ENCODE results near the gene NFKBIE.

NFKBIE gene

DNA sequence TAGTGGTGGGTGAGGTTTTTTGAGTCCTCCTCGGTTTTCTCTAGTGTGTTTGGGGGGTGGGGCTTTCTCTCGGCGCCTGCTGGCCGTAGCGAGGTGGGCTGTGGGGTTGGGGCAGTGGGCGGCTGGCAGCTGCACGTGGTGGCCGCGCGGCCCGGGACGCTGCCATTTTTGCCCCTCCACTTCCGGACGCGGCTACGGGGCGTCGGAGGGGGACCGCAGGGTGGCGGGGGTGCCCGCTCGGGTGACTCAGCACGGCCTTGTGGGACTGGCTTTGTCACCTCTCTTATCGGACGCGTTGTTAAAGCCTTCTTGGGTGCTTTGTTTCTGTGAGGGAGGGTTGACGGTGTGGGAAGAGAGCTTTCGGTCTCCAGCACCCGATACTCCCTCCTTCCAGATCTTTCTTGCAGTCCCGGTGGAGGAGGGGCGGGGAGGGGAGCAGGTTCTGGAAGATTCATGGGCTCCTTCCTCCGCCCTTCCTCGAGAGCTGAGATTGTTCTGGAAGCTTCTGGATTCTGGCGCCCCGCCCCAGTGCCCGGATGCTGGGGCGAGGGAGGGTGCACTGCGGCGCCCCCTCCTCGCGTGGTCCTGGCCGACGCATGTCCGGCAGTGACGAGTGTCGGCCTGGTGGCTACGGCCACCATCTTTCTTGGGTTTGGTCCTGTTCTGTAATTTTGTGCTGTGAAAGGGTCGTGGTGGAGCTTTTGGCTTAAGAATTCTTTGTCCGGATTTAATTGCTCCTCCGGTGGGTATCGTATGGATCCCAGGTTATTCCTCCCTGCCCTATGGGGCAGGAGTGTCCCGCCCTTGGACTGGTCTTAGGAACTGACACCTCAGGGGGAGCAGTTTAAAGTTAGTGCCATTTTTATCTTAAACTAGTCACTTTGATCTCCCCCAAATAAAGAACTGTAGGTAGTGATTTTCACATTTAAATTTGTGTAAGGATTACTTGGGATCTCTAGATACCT lies 17.7 kb downstream of the NFKBIE start:
- TF ChIP-seq, protein P1, sequence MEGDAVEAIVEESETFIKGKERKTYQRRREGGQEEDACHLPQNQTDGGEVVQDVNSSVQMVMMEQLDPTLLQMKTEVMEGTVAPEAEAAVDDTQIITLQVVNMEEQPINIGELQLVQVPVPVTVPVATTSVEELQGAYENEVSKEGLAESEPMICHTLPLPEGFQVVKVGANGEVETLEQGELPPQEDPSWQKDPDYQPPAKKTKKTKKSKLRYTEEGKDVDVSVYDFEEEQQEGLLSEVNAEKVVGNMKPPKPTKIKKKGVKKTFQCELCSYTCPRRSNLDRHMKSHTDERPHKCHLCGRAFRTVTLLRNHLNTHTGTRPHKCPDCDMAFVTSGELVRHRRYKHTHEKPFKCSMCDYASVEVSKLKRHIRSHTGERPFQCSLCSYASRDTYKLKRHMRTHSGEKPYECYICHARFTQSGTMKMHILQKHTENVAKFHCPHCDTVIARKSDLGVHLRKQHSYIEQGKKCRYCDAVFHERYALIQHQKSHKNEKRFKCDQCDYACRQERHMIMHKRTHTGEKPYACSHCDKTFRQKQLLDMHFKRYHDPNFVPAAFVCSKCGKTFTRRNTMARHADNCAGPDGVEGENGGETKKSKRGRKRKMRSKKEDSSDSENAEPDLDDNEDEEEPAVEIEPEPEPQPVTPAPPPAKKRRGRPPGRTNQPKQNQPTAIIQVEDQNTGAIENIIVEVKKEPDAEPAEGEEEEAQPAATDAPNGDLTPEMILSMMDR (IDR thresholded peaks at IDR 0.05; ENCODE audit: low read depth, low read length, missing control alignments), result no peak
- in situ Hi-C loops (cut with HindIII; ENCODE audit: low sequenced_read_pairs), result no loop called here
- DNase-seq (ENCODE audit: low read depth), result no peak
- H3K4me3 ChIP-seq (ENCODE audit: low read depth, low read length), result peak overlapping the region; percentile 98

DNA sequence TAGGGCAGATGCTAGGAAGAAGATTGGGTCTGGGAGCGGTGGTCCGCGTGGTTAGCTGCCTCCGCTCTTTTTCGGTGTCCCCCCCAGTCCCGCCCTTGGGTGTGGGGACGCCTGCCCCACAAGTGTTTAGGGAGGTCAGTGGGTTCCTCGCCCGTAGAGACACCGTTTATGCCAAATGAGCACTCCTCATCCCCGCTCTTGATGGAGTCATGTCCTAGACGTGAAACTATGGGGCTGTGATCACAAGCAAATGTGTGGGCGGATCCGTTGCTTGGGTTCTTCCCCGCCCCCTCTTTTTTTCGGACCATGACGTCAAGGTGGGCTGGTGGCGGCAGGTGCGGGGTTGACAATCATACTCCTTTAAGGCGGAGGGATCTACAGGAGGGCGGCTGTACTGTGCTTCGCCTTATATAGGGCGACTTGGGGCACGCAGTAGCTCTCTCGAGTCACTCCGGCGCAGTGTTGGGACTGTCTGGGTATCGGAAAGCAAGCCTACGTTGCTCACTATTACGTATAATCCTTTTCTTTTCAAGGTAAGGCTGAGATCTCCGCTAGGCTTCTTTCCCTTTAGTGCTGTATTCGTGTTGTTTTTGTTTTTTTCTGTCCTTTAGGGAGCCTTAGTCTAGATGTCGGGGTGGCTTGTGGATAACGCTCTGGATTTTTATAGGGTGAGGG lies 18.6 kb downstream of the NFKBIE start, which contains the start of gene HSP90AB1:
Gene HSP90AB1 (plus strand): TSS at position 439 of the 675 bp plus-strand sequence. CDS start 1,529 bp downstream, outside the sequence.
- TF ChIP-seq, protein P1 (IDR thresholded peaks at IDR 0.05; ENCODE audit: low read depth, low read length, missing control alignments), result no peak
- in situ Hi-C loops (cut with HindIII; ENCODE audit: low sequenced_read_pairs), result no loop called here
- peak within 1 kb of the TSS; percentile 98 for H3K4me3 ChIP-seq (ENCODE audit: low read depth, low read length)
- peak; percentile 94 for DNase-seq (ENCODE audit: low read depth)

DNA sequence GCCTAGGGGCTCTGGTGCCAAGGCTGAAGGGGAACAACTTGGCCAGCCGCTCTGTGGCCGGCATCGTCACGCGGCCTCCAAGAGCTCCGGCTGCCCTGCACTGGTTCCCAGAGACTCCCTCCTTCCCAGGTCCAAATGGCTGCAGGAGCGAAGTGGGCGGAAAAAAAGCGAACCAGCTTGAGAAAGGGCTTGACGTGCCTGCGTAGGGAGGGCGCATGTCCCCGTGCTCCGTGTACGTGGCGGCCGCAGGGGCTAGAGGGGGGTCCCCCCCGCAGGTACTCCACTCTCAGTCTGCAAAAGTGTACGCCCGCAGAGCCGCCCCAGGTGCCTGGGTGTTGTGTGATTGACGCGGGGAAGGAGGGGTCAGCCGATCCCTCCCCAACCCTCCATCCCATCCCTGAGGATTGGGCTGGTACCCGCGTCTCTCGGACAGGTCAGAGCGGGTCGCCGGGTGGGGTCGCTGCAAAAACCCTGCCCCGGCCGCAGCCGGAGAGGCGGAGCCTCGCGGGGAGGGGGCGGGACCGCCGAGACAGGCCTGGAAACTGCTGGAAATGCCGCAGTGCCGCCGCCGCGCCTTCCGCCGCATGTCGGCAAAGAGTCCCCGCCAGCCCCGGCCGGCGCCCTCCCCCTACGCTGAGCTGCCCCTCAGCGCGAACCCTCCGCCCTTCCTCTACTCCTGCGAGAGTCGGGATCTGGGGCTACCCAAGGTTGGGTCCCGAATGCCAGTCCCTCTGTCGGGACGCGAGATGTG lies 19.3 kb downstream of the NFKBIE start:
- in situ Hi-C loops (cut with HindIII; ENCODE audit: low sequenced_read_pairs), result no loop called here
- TF ChIP-seq, protein P1 (IDR thresholded peaks at IDR 0.05; ENCODE audit: low read depth, low read length, missing control alignments), result no peak
- H3K4me3 ChIP-seq (ENCODE audit: low read depth, low read length), result peak overlapping the region; percentile 98
- no peak for DNase-seq (ENCODE audit: low read depth)

DNA sequence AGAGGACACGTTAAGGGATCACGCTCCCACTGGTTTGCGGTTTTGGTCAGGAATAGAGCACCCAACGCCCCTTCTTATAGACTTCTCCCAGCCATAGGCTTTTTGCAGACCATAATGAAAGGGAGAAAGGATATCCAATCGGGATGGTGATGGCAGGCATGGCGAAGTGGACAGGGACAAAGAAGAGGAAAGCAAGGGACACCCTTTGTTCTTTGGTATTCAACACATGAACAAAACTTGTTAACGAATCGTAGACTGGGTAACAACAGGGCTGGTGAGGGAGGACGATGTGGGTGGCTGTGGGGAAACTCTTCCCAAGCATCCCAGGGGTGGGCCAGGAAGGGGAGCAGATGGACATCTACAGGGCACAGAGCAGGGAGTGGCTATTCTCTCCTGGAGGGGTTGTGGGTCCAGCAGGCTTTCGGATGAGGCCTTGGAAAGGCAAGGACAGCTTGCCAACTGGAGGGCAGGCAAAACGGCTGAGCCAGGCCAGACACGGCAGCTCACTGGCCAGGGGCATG lies 19.9 kb downstream of the NFKBIE start:
- in situ Hi-C loops (cut with HindIII; ENCODE audit: low sequenced_read_pairs), result no loop called here
- TF ChIP-seq, protein P1 (IDR thresholded peaks at IDR 0.05; ENCODE audit: low read depth, low read length, missing control alignments), result no peak
- H3K4me3 ChIP-seq (ENCODE audit: low read depth, low read length), result peak overlapping the region; percentile 98
- DNase-seq (ENCODE audit: low read depth), result no peak

DNA sequence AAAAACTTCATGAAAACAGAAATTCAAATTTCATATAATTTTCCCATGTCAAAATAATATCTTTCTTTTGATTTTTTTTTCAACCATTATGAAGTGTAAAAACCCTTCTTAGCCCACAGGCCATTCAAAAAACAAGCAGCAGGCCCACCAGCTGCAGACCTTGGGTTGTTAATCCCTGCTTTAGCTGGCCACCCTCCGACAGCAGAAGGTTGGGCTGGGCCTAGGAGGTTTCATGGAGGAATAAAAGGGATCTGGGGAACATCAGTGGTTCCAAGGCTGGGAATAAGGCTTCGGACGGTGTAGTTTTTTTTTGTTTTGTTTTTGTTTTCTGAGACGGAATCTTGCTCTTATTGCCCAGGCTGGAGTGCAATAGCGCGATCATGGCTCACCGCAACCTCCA lies 22.0 kb downstream of the NFKBIE start:
- no peak for DNase-seq (ENCODE audit: low read depth)
- no peak overlapping the region for H3K4me3 ChIP-seq (ENCODE audit: low read depth, low read length)
- TF ChIP-seq, protein P1 (IDR thresholded peaks at IDR 0.05; ENCODE audit: low read depth, low read length, missing control alignments), result no peak
- in situ Hi-C loops (cut with HindIII; ENCODE audit: low sequenced_read_pairs), result no loop called here

Measured in astrocyte of the cerebellum (primary cell).